ENCODE results near the gene TPPP3.

- TF ChIP-seq CTCF (conservative IDR thresholded peaks at IDR 0.05; ENCODE audit: low read length): no peak
- no peak for TF ChIP-seq EZH2phosphoT487 (IDR thresholded peaks at IDR 0.05; ENCODE audit: borderline replicate concordance)
Measured at GRCh38 chr16:67386861-67387455, 6.3 kb downstream of the TPPP3 start.

Measured in Loucy (cell line).